H9 (cell line): ENCODE results near the gene FAM24A. TPM values are rescaled to one million over a fixed set of nuclear protein-coding genes. Genes with fewer than 3 reads are reported as not detected.

Experiments
- DNase-seq: peaks from one replicate; pipeline ENCODE4 v3.0.0-alpha.2; 2017
- H2AFZ ChIP-seq: one replicate; pipeline ENCODE4 v1.6.1; 2013; ENCODE audit warnings: mild to moderate bottlenecking, low read length, control low read depth, moderate library complexity
- H2AK5ac ChIP-seq: 2 replicates; pipeline ENCODE4 v1.6.1; 2013; ENCODE audit warnings: low read length, control low read depth, mixed read lengths; ENCODE audit not compliant: insufficient read length
- H2BK120ac ChIP-seq: one replicate; pipeline ENCODE4 v1.6.1; 2013; ENCODE audit warnings: low read depth, mild to moderate bottlenecking, low read length, control low read depth, inconsistent platforms; ENCODE audit not compliant: poor library complexity, severe bottlenecking
- H2BK12ac ChIP-seq: 2 replicates; pipeline ENCODE4 v1.6.1; 2013; ENCODE audit warnings: low read length, control low read depth, mixed read lengths, low read depth; ENCODE audit not compliant: insufficient read length
- H2BK15ac ChIP-seq: 2 replicates; pipeline ENCODE4 v1.6.1; 2013; ENCODE audit warnings: low read depth, low read length, control low read depth
- H2BK20ac ChIP-seq: one replicate; pipeline ENCODE4 v1.6.1; 2013; ENCODE audit warnings: low read depth, mild to moderate bottlenecking, low read length, control low read depth, inconsistent platforms; ENCODE audit not compliant: poor library complexity, severe bottlenecking
- H2BK5ac ChIP-seq: 2 replicates; pipeline ENCODE4 v1.6.1; 2013; ENCODE audit warnings: low read length, control low read depth, mixed read lengths; ENCODE audit not compliant: insufficient read length
- H3K14ac ChIP-seq: 2 replicates; pipeline ENCODE4 v1.6.1; 2013; ENCODE audit warnings: low read length, control low read depth; ENCODE audit not compliant: insufficient read depth
- H3K18ac ChIP-seq: 2 replicates; pipeline ENCODE4 v1.6.1; 2013; ENCODE audit warnings: low read depth, mild to moderate bottlenecking, mixed read lengths, low read length, control low read depth; ENCODE audit not compliant: insufficient read length
- H3K23ac ChIP-seq: 2 replicates; pipeline ENCODE4 v1.6.1; 2013; ENCODE audit warnings: low read length, control low read depth, mixed read lengths, low read depth; ENCODE audit not compliant: insufficient read length
- H3K23me2 ChIP-seq: 2 replicates; pipeline ENCODE4 v1.6.1; 2013; ENCODE audit warnings: low read depth, mild to moderate bottlenecking, mixed read lengths, low read length, control low read depth; ENCODE audit not compliant: insufficient read length, poor library complexity, severe bottlenecking
- H3K27ac ChIP-seq: 2 replicates; pipeline ENCODE4 v1.5.1; 2013; ENCODE audit warnings: low read length, control low read depth, mixed read lengths, low read depth; ENCODE audit not compliant: insufficient read length
- H3K27me3 ChIP-seq: 2 replicates; pipeline ENCODE4 v1.6.1; 2013; ENCODE audit warnings: low read length, control low read depth, inconsistent platforms; ENCODE audit not compliant: insufficient read depth
- H3K4ac ChIP-seq: 2 replicates; pipeline ENCODE4 v1.6.1; 2013; ENCODE audit warnings: low read depth, mild to moderate bottlenecking, control low read depth, inconsistent platforms, low read length, moderate library complexity
- H3K4me1 ChIP-seq: 2 replicates; pipeline ENCODE4 v1.6.1; 2013; ENCODE audit warnings: low read length, control low read depth, inconsistent platforms; ENCODE audit not compliant: insufficient read depth
- H3K4me2 ChIP-seq: 2 replicates; pipeline ENCODE4 v1.6.1; 2013; ENCODE audit warnings: low read length, control low read depth, mixed read lengths; ENCODE audit not compliant: insufficient read length, insufficient read depth
- H3K56ac ChIP-seq: 2 replicates; pipeline ENCODE4 v1.6.1; 2013; ENCODE audit warnings: low read depth, mild to moderate bottlenecking, mixed read lengths, low read length, control low read depth; ENCODE audit not compliant: insufficient read length
- H3K79me1 ChIP-seq: 2 replicates; pipeline ENCODE4 v1.6.1; 2013; ENCODE audit warnings: low read depth, mild to moderate bottlenecking, moderate library complexity, low read length, control low read depth, inconsistent platforms; ENCODE audit not compliant: insufficient read depth, poor library complexity, severe bottlenecking
- H3K79me2 ChIP-seq: 2 replicates; pipeline ENCODE4 v1.6.1; 2013; ENCODE audit warnings: low read length, control low read depth, inconsistent platforms; ENCODE audit not compliant: insufficient read depth
- H3K9ac ChIP-seq: 2 replicates; pipeline ENCODE4 v1.6.1; 2013; ENCODE audit warnings: low read length, control low read depth, mixed read lengths; ENCODE audit not compliant: insufficient read length; ENCODE audit errors: extremely low read depth
- H3K9me3 ChIP-seq: one replicate; pipeline ENCODE4 v1.6.1; 2013; ENCODE audit warnings: low read depth, low read length, inconsistent platforms; ENCODE audit not compliant: control insufficient read depth
- H3T11ph ChIP-seq: one replicate; pipeline ENCODE4 v1.6.1; 2013; ENCODE audit warnings: mild to moderate bottlenecking, low read length, control low read depth, inconsistent platforms
- H4K20me1 ChIP-seq: one replicate; pipeline ENCODE4 v1.6.1; 2013; ENCODE audit not compliant: control insufficient read depth, insufficient read length, insufficient read depth
- H4K5ac ChIP-seq: 2 replicates; pipeline ENCODE4 v1.6.1; 2013; ENCODE audit warnings: low read depth, mild to moderate bottlenecking, mixed read lengths, low read length, control low read depth; ENCODE audit not compliant: insufficient read length
- H4K8ac ChIP-seq: replicated peaks from 2 replicates; pipeline ENCODE4 v1.6.1; 2013; ENCODE audit warnings: low read length, control low read depth, mixed read lengths, low read depth; ENCODE audit not compliant: insufficient read length
- H4K91ac ChIP-seq: 2 replicates; pipeline ENCODE4 v1.6.1; 2013; ENCODE audit warnings: low read depth, mild to moderate bottlenecking, moderate library complexity, mixed read lengths, low read length, control low read depth; ENCODE audit not compliant: insufficient read length
- H3K27ac Mint-ChIP-seq, 3 experiments: 2 replicates in 2 of 3; 3 replicates in 1 of 3; pipeline ENCODE4 v1.8.0; 2020 to 2021; ENCODE audit warnings: mixed read lengths in 3 of 3, mild to moderate bottlenecking in 1 of 3, moderate library complexity in 1 of 3
- H3K27me3 Mint-ChIP-seq: 2 replicates; pipeline ENCODE4 v1.8.0; 2021; ENCODE audit warnings: low read depth, mild to moderate bottlenecking, moderate library complexity, mixed read lengths
- H3K36me3 Mint-ChIP-seq, 3 experiments: 2 replicates in 2 of 3; 3 replicates in 1 of 3; pipeline ENCODE4 v1.8.0; 2020 to 2021; ENCODE audit warnings: low read depth in 3 of 3, mixed read lengths in 3 of 3; ENCODE audit not compliant: insufficient read depth in 1 of 3
- H3K4me1 Mint-ChIP-seq, 2 experiments: 2 replicates each; pipeline ENCODE4 v1.8.0; 2020; ENCODE audit warnings: mixed read lengths in 2 of 2
- H3K4me3 Mint-ChIP-seq, 2 experiments: 2 replicates in 1 of 2; 3 replicates in 1 of 2; pipeline ENCODE4 v1.8.0; 2020 to 2021; ENCODE audit warnings: mild to moderate bottlenecking in 2 of 2, mixed read lengths in 2 of 2, moderate library complexity in 1 of 2
- H3K9me3 Mint-ChIP-seq, 2 experiments: 2 replicates in 1 of 2; 3 replicates in 1 of 2; pipeline ENCODE4 v1.8.0; 2020; ENCODE audit warnings: mild to moderate bottlenecking in 2 of 2, mixed read lengths in 2 of 2, moderate library complexity in 1 of 2
- WGBS: extraction: QIAGEN DNeasy Blood & Tissue Kit; methylation state at CpG from one replicate; pipeline ENCODE4 v1.1.7; 2013; ENCODE audit warnings: missing lambda C conversion rate, low lambda C conversion rate, mixed read lengths; ENCODE audit not compliant: insufficient read length; ENCODE audit errors: extremely low coverage; 5-methylcytosine and 5-hydroxymethylcytosine counted together
- total RNA-seq: library from RNA; stranded (reverse); gene quantifications from 2 replicates; pipeline ENCODE4 v1.2.1, GENCODE V29; 2021
- TF ChIP-seq, protein P1 (sequence below): fragments of 200-600 bp; sonication (generic); conservative IDR thresholded peaks from 3 replicates; pipeline ENCODE4 v1.8.0; 2021; ENCODE audit warnings: antibody characterized with exemption, mild to moderate bottlenecking

The FAM24A gene
- total RNA-seq, 1 experiment from 2014 or later = not detected

DNA sequence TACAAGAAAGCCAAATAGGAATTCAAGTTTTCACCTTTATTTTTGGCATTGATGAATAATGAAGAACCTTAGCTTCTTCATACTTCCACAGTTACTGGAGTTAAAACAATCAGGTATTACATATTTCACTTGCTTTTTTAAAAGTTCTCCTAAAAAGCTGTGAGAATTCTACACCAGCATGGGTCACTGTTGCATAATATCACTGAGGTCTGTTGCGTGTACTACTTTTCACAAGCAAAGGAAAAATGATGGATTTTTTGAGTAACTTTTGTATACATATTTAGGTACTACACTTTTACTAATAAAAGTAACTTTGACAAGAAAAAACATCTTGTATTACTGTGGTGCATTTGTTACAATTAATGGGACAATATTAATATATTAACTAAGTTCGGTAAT, 46.2 kb upstream of the FAM24A start:
- no peak overlapping the region for H3K27ac ChIP-seq
- no peak overlapping the region for H2BK12ac ChIP-seq

More for the DNA sequence above, 46.2 kb upstream of the FAM24A start:
- Histone ChIP-seq H2AFZ (no peak overlapping the region), H3K23me2 (no peaks in the 10 kb centered on the region), H3K9me3 (peaks cover 3% of the 10 kb centered on the region), H3T11ph (no peak overlapping the region), H4K8ac (no peak overlapping the region), H3K23ac (no peak overlapping the region), H4K20me1 (no peaks in the 10 kb centered on the region), H3K14ac (no peak overlapping the region), H3K79me1 (no peaks in the 10 kb centered on the region), H2BK120ac (no peak overlapping the region), H3K4ac (no peak overlapping the region), H3K79me2 (no peaks in the 10 kb centered on the region), H2AK5ac (no peak overlapping the region), H2BK20ac (no peak overlapping the region), H4K91ac (no peak overlapping the region), H2BK15ac (no peak overlapping the region), H3K4me1 (no peaks in the 10 kb centered on the region), H3K56ac (no peak overlapping the region), H3K18ac (no peak overlapping the region), H3K4me2 (no peak overlapping the region), H4K5ac (no peak overlapping the region), H3K27me3 (no peaks in the 10 kb centered on the region), H2BK5ac (no peak overlapping the region), H3K9ac (no peak overlapping the region)
- Mint-ChIP-seq H3K4me1 (peaks cover 0 to 8% of the 10 kb centered on the region in 2 experiments; a peak in 2 of 4 replicates), H3K4me3 (no peak overlapping the region), H3K9me3 (peaks cover 28 to 32% of the 10 kb centered on the region in 2 experiments), H3K36me3 (peaks cover 17 to 23% (median 18%) of the 10 kb centered on the region in 3 experiments; a peak in 6 of 7 replicates), H3K27ac (no peak overlapping the region), H3K27me3 (peaks cover 2% of the 10 kb centered on the region; the same call in 1 of the 2 replicates)
- TF ChIP-seq, protein P1, sequence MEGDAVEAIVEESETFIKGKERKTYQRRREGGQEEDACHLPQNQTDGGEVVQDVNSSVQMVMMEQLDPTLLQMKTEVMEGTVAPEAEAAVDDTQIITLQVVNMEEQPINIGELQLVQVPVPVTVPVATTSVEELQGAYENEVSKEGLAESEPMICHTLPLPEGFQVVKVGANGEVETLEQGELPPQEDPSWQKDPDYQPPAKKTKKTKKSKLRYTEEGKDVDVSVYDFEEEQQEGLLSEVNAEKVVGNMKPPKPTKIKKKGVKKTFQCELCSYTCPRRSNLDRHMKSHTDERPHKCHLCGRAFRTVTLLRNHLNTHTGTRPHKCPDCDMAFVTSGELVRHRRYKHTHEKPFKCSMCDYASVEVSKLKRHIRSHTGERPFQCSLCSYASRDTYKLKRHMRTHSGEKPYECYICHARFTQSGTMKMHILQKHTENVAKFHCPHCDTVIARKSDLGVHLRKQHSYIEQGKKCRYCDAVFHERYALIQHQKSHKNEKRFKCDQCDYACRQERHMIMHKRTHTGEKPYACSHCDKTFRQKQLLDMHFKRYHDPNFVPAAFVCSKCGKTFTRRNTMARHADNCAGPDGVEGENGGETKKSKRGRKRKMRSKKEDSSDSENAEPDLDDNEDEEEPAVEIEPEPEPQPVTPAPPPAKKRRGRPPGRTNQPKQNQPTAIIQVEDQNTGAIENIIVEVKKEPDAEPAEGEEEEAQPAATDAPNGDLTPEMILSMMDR = no peak
- WGBS = no CpG with 5 or more reads among the region's 2 CpGs
- no peak for DNase-seq
